ENCODE measurements around the gene CAMTA1.

DNA sequence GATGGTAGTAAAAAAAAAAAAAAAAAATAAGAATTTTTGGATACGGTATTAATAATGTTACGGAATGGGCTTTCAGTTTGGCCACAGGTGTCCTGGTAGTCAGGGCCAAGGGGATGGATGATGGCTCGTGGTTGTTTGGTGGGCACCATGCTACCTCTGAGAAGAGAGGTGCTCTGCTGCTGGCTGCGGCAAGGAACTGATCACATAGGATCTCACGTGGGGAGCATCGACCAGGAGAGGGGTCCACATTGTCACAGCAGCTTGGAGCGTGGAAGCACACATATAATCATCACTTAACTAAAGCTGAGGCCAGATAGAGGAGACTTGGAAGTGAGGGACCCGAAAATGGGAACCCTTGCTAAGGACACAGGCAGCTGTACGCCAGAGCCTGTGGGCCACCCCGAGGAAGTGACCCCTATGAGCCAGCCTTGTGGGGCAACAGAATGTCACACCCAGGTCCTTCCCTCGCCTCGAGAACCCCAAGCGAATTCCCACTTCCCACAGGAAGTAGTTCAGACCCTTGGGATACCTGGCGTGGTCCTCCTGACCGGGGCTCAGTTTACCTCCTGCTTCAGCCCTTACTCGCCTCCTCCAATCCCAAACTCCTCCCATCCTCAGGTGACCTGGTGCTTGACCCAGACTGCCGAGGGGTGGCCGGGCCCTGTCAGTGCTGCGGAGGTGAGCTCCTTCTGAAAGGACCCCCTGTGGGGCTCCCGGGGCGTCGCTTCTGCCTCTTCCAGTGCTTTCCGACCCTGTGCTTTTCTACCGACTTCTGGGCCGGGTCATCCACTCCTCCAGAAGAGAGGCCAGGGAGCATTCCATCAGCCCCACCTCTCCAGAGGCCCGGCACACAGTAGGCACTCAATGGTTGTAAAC, 222.0 kb downstream of the CAMTA1 start:
- no peak for TF ChIP-seq POLR2AphosphoS5 (IDR thresholded peaks at IDR 0.05)
- TF ChIP-seq, protein P1, sequence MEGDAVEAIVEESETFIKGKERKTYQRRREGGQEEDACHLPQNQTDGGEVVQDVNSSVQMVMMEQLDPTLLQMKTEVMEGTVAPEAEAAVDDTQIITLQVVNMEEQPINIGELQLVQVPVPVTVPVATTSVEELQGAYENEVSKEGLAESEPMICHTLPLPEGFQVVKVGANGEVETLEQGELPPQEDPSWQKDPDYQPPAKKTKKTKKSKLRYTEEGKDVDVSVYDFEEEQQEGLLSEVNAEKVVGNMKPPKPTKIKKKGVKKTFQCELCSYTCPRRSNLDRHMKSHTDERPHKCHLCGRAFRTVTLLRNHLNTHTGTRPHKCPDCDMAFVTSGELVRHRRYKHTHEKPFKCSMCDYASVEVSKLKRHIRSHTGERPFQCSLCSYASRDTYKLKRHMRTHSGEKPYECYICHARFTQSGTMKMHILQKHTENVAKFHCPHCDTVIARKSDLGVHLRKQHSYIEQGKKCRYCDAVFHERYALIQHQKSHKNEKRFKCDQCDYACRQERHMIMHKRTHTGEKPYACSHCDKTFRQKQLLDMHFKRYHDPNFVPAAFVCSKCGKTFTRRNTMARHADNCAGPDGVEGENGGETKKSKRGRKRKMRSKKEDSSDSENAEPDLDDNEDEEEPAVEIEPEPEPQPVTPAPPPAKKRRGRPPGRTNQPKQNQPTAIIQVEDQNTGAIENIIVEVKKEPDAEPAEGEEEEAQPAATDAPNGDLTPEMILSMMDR (IDR thresholded peaks at IDR 0.05): no peak
